ENCODE data around the gene LIPI.
"Not testable (repeated sequence)": the region's sequence is repeated elsewhere in the genome, so short reads cannot be mapped to it uniquely, and the experiment has no call there.

GRCh38 chr21:14061820-14062219 lies 148.9 kb downstream of the LIPI start:
- TF ChIP-seq EP300 (IDR thresholded peaks at IDR 0.05); CTCF (IDR thresholded peaks at IDR 0.05); POLR2A (IDR thresholded peaks at IDR 0.05; ENCODE audit: low read depth): not testable (repeated sequence)

Data from esophagus muscularis mucosa (tissue), 4 donors.